NK-92 (cell line): ENCODE results near the gene APRT.
"Not testable (repeated sequence)": the region's sequence is repeated elsewhere in the genome, so short reads cannot be mapped to it uniquely, and the experiment has no call there.

Experiments used
- DNase-seq: peaks from one replicate; lab custom pipeline; 2025; ENCODE audit not compliant: unreplicated experiment; lab: John Stamatoyannopoulos, UW

Gene APRT

GRCh38 chr16:88790312-88791211, 21.2 kb downstream of the APRT start:
- no peak for DNase-seq

DNA sequence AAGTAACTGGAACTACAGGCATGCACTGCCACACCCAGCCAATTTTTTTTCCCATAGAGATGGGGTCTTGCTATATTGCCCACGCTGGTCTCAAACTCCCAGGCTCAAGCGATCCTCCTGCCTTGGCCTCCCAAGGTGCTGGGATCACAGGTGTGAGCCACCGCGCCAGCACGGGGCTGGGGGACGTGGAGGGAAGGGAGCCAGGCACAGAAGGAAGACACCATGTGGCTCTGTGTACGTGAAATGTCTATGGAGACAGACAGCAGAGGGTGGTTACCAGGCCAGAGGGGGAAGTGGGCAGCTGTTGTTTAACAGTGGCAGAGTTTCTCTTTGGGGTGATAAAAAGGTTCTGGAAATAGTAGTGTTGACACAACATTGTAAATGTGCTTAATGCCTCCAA, 22.1 kb downstream of the APRT start:
- no peak for DNase-seq

GRCh38 chr16:88788749-88789148, 23.0 kb downstream of the APRT start:
- not testable (repeated sequence) for DNase-seq

GRCh38 chr16:88787579-88788314, 24.0 kb downstream of the APRT start:
- no peak for DNase-seq

GRCh38 chr16:88785106-88785924, 26.4 kb downstream of the APRT start, which contains the start of gene PIEZO1:
Gene PIEZO1, minus strand, starts transcription at chr16:88785220. Its CDS starts 256 bp downstream, at chr16:88784964.
- DNase-seq = no peak

GRCh38 chr16:88784856-88785105, 26.9 kb downstream of the APRT start:
- DNase-seq = no peak

DNA sequence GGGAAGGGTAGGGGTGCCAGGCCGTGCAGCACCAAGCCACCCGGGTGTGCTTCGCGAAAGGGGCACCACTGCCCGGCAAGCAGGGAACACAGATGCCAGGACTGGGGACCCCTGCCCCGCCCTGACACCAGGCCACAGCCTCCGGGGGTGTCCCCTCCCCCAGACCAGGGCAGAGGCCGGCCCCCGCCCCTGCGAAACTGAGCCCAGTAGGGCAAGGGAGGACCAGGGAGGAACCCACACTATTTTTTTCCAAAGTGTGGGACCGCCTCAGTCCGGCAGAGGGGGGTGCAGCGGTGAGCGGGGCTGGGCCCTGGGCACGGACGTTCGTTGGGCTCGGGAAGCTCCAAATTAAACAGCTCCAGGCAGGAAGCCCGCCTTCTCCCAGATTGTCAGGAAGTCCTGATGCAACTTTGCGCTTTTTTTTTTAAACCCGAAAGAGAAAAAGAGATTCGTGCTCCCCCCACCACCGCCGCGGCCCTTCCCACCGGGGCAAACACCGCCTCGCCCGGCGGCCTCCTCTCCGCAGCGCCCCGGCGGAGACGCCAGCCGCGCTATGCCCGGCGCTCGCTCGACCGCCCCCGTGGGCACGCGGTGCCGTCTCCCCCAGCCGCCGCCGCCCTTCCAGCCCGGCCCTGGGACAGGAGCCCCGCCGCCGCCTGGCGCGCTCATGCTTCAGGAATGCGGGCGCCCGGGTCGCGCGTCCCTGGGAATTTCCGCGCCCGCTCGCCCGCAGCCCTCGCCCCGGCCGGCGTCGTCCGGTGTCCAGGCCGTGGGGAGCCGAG, 27.5 kb downstream of the APRT start:
- no peak for DNase-seq

DNA sequence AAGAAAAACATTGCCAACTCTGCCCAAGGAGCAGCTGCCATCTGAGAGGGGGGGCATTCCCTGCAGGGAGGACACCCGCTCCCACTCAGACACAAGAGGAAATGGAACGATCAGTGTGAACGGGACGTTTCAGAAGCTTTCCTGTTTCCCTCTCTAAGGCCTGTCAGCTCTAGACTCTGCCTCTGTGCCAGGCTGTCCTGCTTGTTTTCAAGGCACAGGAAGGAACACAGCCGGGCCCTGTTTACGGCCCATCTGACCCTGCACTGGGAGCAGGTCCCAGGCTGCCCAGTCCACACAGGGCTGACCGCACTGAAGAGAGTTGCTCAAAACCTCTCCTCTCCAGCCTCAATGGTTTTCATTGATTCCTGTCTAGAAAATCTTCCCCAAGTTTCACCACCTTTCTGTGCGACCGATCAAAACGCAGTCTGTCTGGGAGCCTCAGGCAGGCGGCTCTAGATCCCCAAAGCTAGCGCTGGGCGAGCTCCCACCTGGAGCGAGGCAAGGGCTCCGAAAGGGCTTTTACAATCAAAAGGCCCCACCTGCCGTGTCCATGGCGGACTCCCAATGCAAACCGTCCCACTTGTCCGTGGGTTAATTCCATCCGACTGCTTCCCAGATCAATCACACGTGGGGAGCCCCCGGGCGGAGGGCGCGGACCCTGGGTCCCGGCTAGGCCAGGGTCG, 28.2 kb downstream of the APRT start:
- no peak for DNase-seq

GRCh38 chr16:88782454-88783390, 29.0 kb downstream of the APRT start:
- DNase-seq = no peak

- DNase-seq = no peak
Observed at GRCh38 chr16:88781140-88782077, 30.3 kb downstream of the APRT start.

DNA sequence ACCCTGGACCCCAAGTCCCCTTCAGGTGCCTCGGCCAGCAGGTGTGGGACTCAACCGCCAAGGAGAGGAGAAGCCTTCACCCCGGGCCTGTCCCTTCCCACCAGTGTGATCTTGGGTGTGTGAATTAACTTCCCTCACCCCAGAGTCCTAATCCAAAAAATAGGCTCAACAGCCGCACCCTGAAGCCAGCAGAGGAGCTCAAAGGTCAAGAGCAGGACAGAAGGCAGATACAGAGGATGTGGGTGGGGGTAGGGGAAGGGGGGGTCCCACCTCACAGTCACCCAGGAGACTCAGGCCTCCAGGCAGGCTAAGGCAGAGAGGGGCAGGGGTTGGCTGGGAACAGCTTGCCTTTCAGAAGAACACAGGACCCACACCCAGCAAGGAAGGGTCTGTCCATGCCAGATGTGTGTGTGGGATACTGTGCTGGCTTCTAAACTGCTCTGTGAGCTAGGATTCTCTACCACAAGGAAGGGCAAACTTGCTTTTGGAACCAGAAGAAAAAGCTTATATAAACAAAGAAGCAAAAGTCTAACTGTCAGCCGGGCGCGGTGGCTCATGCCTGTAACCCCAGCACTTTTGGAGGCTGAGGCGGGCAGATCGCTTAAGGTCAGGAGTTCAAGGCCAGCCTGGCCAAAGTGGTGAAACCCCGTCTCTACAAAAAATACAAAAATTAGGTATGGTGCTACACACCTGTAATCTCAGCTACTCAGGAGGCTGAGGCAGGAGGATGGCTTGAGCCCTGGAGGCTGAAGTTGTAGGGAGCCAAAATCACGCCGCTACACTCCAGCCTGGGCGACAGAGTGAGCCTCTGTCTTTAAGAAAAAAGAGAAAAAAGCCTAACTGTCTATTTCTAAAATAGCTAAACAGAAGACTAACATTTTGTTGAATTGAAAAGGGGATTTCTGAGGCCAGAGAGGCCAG, 31.3 kb downstream of the APRT start:
- no peak for DNase-seq

GRCh38 chr16:88779406-88780141, 32.2 kb downstream of the APRT start:
- DNase-seq = no peak

- DNase-seq = no peak
Observed at GRCh38 chr16:88778541-88779065, 33.1 kb downstream of the APRT start.

GRCh38 chr16:88778271-88778525, 33.5 kb downstream of the APRT start:
- DNase-seq = no peak

- DNase-seq = no peak
Observed at GRCh38 chr16:88777471-88778270, 34.1 kb downstream of the APRT start.

GRCh38 chr16:88775825-88776224, 35.9 kb downstream of the APRT start:
- no peak for DNase-seq
